Hepatocyte (in vitro differentiated cells): Measurements from ENCODE around the gene FAM156B.

ENCODE experiments used
- EZH2 ChIP-seq: fragments of 200-600 bp; sonication (generic); IDR thresholded peaks from 2 replicates; pipeline ENCODE4 v1.6.1; 2016; ENCODE audit warnings: antibody characterized with exemption, mild to moderate bottlenecking, borderline replicate concordance
- EZH2phosphoT487 ChIP-seq: fragments of 200-600 bp; sonication (generic); IDR thresholded peaks from one replicate; pipeline ENCODE4 v1.6.1; 2018; ENCODE audit warnings: antibody characterized with exemption, mild to moderate bottlenecking, low read depth, moderate library complexity; ENCODE audit not compliant: unreplicated experiment, severe bottlenecking
- TF ChIP-seq, protein P1 (sequence below): fragments of 200-600 bp; sonication (generic); IDR thresholded peaks from 2 replicates; pipeline ENCODE4 v1.5.1; 2016; ENCODE audit warnings: antibody characterized with exemption, mild to moderate bottlenecking; ENCODE audit not compliant: poor library complexity

DNA sequence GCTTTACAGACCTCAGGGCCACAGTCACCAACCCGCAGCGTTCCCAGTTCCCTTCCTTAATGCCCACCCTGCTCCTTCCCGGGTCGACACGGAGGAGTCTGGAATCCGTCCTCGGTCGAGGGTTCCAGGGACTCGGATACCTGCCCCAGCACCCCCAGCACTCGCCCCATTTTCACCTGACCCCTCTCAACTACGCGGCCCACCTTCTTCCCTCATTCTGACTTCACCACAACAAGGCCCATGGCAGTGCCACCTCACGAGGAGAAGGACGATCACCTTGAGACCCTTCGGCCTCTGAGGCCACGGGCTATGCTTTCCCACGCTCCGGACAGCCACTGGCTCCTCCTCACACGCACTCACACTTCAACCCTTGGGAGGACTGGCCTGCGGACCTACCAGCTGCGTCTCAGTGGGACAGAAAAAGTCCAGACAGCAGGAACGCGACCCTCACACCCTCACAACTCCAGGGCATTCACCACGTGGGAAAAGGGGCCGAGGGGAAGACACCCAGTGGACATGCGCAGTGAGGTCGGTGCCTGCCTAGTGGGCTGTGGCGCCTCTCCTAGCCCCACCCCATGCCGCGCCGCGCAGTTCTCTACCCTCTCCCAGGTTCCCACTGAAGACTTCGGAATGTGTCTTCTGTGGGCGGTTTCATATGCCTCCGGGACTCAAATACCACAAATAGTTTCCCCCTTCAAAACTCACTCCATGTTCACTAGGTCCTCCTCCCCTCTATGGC lies 29.4 kb upstream of the FAM156B start, which contains the start of gene XAGE3:
- no peak for TF ChIP-seq EZH2
- TF ChIP-seq, protein P1, sequence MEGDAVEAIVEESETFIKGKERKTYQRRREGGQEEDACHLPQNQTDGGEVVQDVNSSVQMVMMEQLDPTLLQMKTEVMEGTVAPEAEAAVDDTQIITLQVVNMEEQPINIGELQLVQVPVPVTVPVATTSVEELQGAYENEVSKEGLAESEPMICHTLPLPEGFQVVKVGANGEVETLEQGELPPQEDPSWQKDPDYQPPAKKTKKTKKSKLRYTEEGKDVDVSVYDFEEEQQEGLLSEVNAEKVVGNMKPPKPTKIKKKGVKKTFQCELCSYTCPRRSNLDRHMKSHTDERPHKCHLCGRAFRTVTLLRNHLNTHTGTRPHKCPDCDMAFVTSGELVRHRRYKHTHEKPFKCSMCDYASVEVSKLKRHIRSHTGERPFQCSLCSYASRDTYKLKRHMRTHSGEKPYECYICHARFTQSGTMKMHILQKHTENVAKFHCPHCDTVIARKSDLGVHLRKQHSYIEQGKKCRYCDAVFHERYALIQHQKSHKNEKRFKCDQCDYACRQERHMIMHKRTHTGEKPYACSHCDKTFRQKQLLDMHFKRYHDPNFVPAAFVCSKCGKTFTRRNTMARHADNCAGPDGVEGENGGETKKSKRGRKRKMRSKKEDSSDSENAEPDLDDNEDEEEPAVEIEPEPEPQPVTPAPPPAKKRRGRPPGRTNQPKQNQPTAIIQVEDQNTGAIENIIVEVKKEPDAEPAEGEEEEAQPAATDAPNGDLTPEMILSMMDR = no peak
- no peak for TF ChIP-seq EZH2phosphoT487
